GM23338 (cell line): ENCODE data around the gene AXIN2. TPM values are rescaled to one million over a fixed set of nuclear protein-coding genes. Genes with fewer than 3 reads are reported as not detected.

Experiments used
- ATAC-seq: fragments of 200-7000 bp; cut with Tn5 transposase; 3 replicates; pipeline ENCODE4 v1.9.1; 2020
- DNase-seq: peaks from one replicate; pipeline ENCODE4 v3.0.0-alpha.2; 2015; ENCODE audit warnings: low spot score
- H2AFZ ChIP-seq: fragments of 200-600 bp; sonication (generic); 2 replicates; pipeline ENCODE4 v1.8.0; 2016; ENCODE audit warnings: antibody characterized with exemption, mild to moderate bottlenecking, moderate library complexity
- H3F3A ChIP-seq: fragments of 200-600 bp; sonication (generic); replicated peaks from 2 replicates; pipeline ENCODE4 v1.8.0; 2017; ENCODE audit warnings: antibody characterized with exemption, mixed run types, low read depth
- H3K27ac ChIP-seq: fragments of 200-600 bp; sonication (generic); 2 replicates; pipeline ENCODE4 v1.6.1; 2016; ENCODE audit warnings: low read depth
- H3K27me3 ChIP-seq: fragments of 200-600 bp; sonication (generic); 2 replicates; pipeline ENCODE4 v1.8.0; 2016; ENCODE audit warnings: mild to moderate bottlenecking, mixed run types, moderate library complexity; ENCODE audit not compliant: insufficient read depth
- H3K36me3 ChIP-seq: fragments of 200-600 bp; sonication (generic); 2 replicates; pipeline ENCODE4 v1.8.0; 2016; ENCODE audit warnings: mild to moderate bottlenecking; ENCODE audit not compliant: insufficient read depth
- H3K4me1 ChIP-seq: fragments of 200-600 bp; sonication (generic); 2 replicates; pipeline ENCODE4 v1.8.0; 2016; ENCODE audit warnings: mild to moderate bottlenecking, moderate library complexity; ENCODE audit not compliant: insufficient read depth
- H3K4me2 ChIP-seq: fragments of 200-600 bp; sonication (generic); 2 replicates; pipeline ENCODE4 v1.7.1; 2017; ENCODE audit warnings: mixed run types
- H3K4me3 ChIP-seq: fragments of 200-600 bp; sonication (generic); 2 replicates; pipeline ENCODE4 v1.6.1; 2016; ENCODE audit warnings: mixed run types
- H3K79me2 ChIP-seq: fragments of 200-600 bp; sonication (generic); replicated peaks from 2 replicates; pipeline ENCODE4 v1.8.0; 2017; ENCODE audit warnings: mild to moderate bottlenecking; ENCODE audit not compliant: insufficient read depth
- H3K9me2 ChIP-seq: fragments of 200-600 bp; sonication (generic); 2 replicates; pipeline ENCODE4 v1.8.0; 2017; ENCODE audit not compliant: insufficient read depth
- H4K20me1 ChIP-seq: fragments of 200-600 bp; sonication (generic); replicated peaks from 2 replicates; pipeline ENCODE4 v1.8.0; 2017; ENCODE audit warnings: mild to moderate bottlenecking; ENCODE audit not compliant: insufficient read depth
- H3K27ac Mint-ChIP-seq: 2 replicates; pipeline ENCODE4 v1.8.0; 2020; ENCODE audit warnings: inconsistent platforms, mild to moderate bottlenecking, moderate library complexity, mixed read lengths
- H3K27me3 Mint-ChIP-seq: 3 replicates; pipeline ENCODE4 v1.8.0; 2022; ENCODE audit warnings: low read depth, mild to moderate bottlenecking, moderate library complexity, mixed read lengths, inconsistent platforms; ENCODE audit not compliant: insufficient read depth, poor library complexity
- H3K36me3 Mint-ChIP-seq: 3 replicates; pipeline ENCODE4 v1.8.0; 2021; ENCODE audit warnings: low read depth, mild to moderate bottlenecking, inconsistent platforms, moderate library complexity, mixed read lengths
- H3K4me1 Mint-ChIP-seq: 3 replicates; pipeline ENCODE4 v1.8.0; 2020; ENCODE audit warnings: mild to moderate bottlenecking, inconsistent platforms, mixed read lengths
- H3K4me3 Mint-ChIP-seq: 3 replicates; pipeline ENCODE4 v1.8.0; 2021; ENCODE audit warnings: moderate library complexity, mild to moderate bottlenecking, inconsistent platforms, mixed read lengths
- H3K9me3 Mint-ChIP-seq: 3 replicates; pipeline ENCODE4 v1.8.0; 2020; ENCODE audit warnings: moderate library complexity, mild to moderate bottlenecking, inconsistent platforms, mixed read lengths
- CREB1 ChIP-seq: fragments of 250-450 bp; sonication (Bioruptor Pico); IDR thresholded peaks from 2 replicates; pipeline ENCODE4 v1.5.0; 2020; ENCODE audit warnings: low read depth, mild to moderate bottlenecking, moderate library complexity
- ETS1 ChIP-seq: IDR thresholded peaks from 2 replicates; pipeline ENCODE4 v1.6.1; 2016; ENCODE audit warnings: antibody characterized with exemption
- EZH2 ChIP-seq: fragments of 200-600 bp; sonication (generic); IDR thresholded peaks from one replicate; pipeline ENCODE4 v1.8.0; 2017; ENCODE audit warnings: antibody characterized with exemption, mild to moderate bottlenecking, low read depth; ENCODE audit not compliant: unreplicated experiment
- EZH2phosphoT487 ChIP-seq: fragments of 200-600 bp; sonication (generic); IDR thresholded peaks from one replicate; pipeline ENCODE4 v1.8.1; 2018; ENCODE audit warnings: antibody characterized with exemption; ENCODE audit not compliant: unreplicated experiment
- JUNB ChIP-seq: IDR thresholded peaks from one replicate; pipeline ENCODE4 v1.6.1; 2016; ENCODE audit warnings: antibody characterized with exemption; ENCODE audit not compliant: unreplicated experiment
- NANOG ChIP-seq: IDR thresholded peaks from 2 replicates; pipeline ENCODE4 v1.6.1; 2016; ENCODE audit warnings: antibody characterized with exemption, borderline replicate concordance
- POLR2AphosphoS5 ChIP-seq: IDR thresholded peaks from 2 replicates; pipeline ENCODE4 v1.6.1; 2016; ENCODE audit warnings: antibody characterized with exemption, low read depth
- STAT1 ChIP-seq: IDR thresholded peaks from one replicate; pipeline ENCODE4 v1.6.1; 2016; ENCODE audit warnings: antibody characterized with exemption; ENCODE audit not compliant: unreplicated experiment
- ZNF114 ChIP-seq: fragments of 250-450 bp; sonication (Bioruptor Pico); IDR thresholded peaks from 2 replicates; pipeline ENCODE4 v1.5.0; 2020; ENCODE audit warnings: mild to moderate bottlenecking, moderate library complexity
- ZNF331 ChIP-seq: fragments of 250-450 bp; sonication (Bioruptor Pico); IDR thresholded peaks from 2 replicates; pipeline ENCODE4 v1.5.0; 2020; ENCODE audit warnings: low read depth, mild to moderate bottlenecking, moderate library complexity
- polyA plus RNA-seq: library from polyadenylated mRNA; unstranded; fragments of >200 nt; fragmentation: Nextera tagmentation; extraction: Ambion mirVana; gene quantifications from 2 replicates; pipeline ENCODE4 v1.2.1, GENCODE V29; 2016
- total RNA-seq: library from RNA; depleted of rRNA; stranded (reverse); fragments of >200 nt; shearing (Covaris generic); gene quantifications from 2 replicates; pipeline ENCODE4 v1.2.3, GENCODE V29; 2014
- TF ChIP-seq, protein P1 (sequence below): IDR thresholded peaks from one replicate; pipeline ENCODE4 v1.6.1; 2018; ENCODE audit warnings: antibody characterized with exemption; ENCODE audit not compliant: unreplicated experiment
- TF ChIP-seq, protein P2 (sequence below): fragments of 250-450 bp; sonication (Bioruptor Pico); IDR thresholded peaks from 2 replicates; pipeline ENCODE4 v1.5.0; 2020; ENCODE audit warnings: mild to moderate bottlenecking, moderate library complexity

The AXIN2 gene
- total and polyA plus RNA-seq, 2 experiments from 2014 or later = 8.0 to 32.7 TPM

GRCh38 chr17:65522751-65523404 is 38.6 kb downstream of the AXIN2 start:
- Mint-ChIP-seq H3K9me3 (no peaks in the 10 kb centered on the region), H3K27ac (no peak overlapping the region), H3K36me3 (peaks cover 9% of the 10 kb centered on the region), H3K4me1 (peaks cover 9% of the 10 kb centered on the region), H3K27me3 (peaks cover 12% of the 10 kb centered on the region), H3K4me3 (no peak overlapping the region)
- no peak overlapping the region for H3K27ac ChIP-seq
- no peak overlapping the region for H3K4me3 ChIP-seq
- TF ChIP-seq EZH2phosphoT487 (no peak), ZNF114 (no peak), ZNF331 (CRISPR knock-in tag) (no peak), CREB1 (CRISPR knock-in tag) (no peak), STAT1 (no peak), POLR2AphosphoS5 (no peak), EZH2 (no peak), NANOG (no peak), JUNB (no peak), ETS1 (no peak)
- TF ChIP-seq, protein P1, sequence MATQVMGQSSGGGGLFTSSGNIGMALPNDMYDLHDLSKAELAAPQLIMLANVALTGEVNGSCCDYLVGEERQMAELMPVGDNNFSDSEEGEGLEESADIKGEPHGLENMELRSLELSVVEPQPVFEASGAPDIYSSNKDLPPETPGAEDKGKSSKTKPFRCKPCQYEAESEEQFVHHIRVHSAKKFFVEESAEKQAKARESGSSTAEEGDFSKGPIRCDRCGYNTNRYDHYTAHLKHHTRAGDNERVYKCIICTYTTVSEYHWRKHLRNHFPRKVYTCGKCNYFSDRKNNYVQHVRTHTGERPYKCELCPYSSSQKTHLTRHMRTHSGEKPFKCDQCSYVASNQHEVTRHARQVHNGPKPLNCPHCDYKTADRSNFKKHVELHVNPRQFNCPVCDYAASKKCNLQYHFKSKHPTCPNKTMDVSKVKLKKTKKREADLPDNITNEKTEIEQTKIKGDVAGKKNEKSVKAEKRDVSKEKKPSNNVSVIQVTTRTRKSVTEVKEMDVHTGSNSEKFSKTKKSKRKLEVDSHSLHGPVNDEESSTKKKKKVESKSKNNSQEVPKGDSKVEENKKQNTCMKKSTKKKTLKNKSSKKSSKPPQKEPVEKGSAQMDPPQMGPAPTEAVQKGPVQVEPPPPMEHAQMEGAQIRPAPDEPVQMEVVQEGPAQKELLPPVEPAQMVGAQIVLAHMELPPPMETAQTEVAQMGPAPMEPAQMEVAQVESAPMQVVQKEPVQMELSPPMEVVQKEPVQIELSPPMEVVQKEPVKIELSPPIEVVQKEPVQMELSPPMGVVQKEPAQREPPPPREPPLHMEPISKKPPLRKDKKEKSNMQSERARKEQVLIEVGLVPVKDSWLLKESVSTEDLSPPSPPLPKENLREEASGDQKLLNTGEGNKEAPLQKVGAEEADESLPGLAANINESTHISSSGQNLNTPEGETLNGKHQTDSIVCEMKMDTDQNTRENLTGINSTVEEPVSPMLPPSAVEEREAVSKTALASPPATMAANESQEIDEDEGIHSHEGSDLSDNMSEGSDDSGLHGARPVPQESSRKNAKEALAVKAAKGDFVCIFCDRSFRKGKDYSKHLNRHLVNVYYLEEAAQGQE = no peak
- TF ChIP-seq, protein P2, sequence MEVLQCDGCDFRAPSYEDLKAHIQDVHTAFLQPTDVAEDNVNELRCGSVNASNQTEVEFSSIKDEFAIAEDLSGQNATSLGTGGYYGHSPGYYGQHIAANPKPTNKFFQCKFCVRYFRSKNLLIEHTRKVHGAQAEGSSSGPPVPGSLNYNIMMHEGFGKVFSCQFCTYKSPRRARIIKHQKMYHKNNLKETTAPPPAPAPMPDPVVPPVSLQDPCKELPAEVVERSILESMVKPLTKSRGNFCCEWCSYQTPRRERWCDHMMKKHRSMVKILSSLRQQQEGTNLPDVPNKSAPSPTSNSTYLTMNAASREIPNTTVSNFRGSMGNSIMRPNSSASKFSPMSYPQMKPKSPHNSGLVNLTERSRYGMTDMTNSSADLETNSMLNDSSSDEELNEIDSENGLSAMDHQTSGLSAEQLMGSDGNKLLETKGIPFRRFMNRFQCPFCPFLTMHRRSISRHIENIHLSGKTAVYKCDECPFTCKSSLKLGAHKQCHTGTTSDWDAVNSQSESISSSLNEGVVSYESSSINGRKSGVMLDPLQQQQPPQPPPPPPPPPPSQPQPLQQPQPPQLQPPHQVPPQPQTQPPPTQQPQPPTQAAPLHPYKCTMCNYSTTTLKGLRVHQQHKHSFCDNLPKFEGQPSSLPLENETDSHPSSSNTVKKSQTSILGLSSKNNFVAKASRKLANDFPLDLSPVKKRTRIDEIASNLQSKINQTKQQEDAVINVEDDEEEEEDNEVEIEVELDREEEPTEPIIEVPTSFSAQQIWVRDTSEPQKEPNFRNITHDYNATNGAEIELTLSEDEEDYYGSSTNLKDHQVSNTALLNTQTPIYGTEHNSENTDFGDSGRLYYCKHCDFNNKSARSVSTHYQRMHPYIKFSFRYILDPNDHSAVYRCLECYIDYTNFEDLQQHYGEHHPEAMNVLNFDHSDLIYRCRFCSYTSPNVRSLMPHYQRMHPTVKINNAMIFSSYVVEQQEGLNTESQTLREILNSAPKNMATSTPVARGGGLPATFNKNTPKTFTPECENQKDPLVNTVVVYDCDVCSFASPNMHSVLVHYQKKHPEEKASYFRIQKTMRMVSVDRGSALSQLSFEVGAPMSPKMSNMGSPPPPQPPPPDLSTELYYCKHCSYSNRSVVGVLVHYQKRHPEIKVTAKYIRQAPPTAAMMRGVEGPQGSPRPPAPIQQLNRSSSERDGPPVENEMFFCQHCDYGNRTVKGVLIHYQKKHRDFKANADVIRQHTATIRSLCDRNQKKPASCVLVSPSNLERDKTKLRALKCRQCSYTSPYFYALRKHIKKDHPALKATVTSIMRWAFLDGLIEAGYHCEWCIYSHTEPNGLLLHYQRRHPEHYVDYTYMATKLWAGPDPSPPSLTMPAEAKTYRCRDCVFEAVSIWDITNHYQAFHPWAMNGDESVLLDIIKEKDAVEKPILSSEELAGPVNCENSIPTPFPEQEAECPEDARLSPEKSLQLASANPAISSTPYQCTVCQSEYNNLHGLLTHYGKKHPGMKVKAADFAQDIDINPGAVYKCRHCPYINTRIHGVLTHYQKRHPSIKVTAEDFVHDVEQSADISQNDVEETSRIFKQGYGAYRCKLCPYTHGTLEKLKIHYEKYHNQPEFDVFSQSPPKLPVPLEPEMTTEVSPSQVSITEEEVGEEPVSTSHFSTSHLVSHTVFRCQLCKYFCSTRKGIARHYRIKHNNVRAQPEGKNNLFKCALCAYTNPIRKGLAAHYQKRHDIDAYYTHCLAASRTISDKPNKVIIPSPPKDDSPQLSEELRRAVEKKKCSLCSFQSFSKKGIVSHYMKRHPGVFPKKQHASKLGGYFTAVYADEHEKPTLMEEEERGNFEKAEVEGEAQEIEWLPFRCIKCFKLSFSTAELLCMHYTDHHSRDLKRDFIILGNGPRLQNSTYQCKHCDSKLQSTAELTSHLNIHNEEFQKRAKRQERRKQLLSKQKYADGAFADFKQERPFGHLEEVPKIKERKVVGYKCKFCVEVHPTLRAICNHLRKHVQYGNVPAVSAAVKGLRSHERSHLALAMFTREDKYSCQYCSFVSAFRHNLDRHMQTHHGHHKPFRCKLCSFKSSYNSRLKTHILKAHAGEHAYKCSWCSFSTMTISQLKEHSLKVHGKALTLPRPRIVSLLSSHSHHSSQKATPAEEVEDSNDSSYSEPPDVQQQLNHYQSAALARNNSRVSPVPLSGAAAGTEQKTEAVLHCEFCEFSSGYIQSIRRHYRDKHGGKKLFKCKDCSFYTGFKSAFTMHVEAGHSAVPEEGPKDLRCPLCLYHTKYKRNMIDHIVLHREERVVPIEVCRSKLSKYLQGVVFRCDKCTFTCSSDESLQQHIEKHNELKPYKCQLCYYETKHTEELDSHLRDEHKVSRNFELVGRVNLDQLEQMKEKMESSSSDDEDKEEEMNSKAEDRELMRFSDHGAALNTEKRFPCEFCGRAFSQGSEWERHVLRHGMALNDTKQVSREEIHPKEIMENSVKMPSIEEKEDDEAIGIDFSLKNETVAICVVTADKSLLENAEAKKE (CRISPR knock-in tag) = no peak
- peaks cover 16% of the 10 kb centered on the region for H3K9me2 ChIP-seq
- H4K20me1 ChIP-seq = no peaks in the 10 kb centered on the region
- H3F3A ChIP-seq = no peaks in the 10 kb centered on the region
- H3K4me2 ChIP-seq = no peak overlapping the region
- peak; percentile 60 for ATAC-seq
- no peaks in the 10 kb centered on the region for H3K4me1 ChIP-seq
- no peaks in the 10 kb centered on the region for H3K36me3 ChIP-seq
- H3K27me3 ChIP-seq = no peaks in the 10 kb centered on the region
- no peak for DNase-seq
- H2AFZ ChIP-seq = peak overlapping the region; percentile 78
- H3K79me2 ChIP-seq = no peaks in the 10 kb centered on the region
